ENCODE results near the gene UBE2L3. TPM values are rescaled to one million over a fixed set of nuclear protein-coding genes. Genes with fewer than 3 reads are reported as not detected.

UBE2L3 gene
- total RNA-seq, 2 experiments from 2014 or later, result 18.7 TPM

- no peak overlapping the region for H3K27ac ChIP-seq (ENCODE audit: low read depth in 1 of 2, low read length in 2 of 2)
- H3K36me3 ChIP-seq (ENCODE audit: insufficient read depth, low read length), result peaks cover 22% of the 10 kb centered on the region
- Mint-ChIP-seq H3K27me3 (no peaks in the 10 kb centered on the region), H3K27ac (peak overlapping the region; percentile 92), H3K36me3 (ENCODE audit: low read depth) (peaks cover 35% of the 10 kb centered on the region), H3K9me3 (no peaks in the 10 kb centered on the region), H3K4me3 (peak overlapping the region; percentile 99), H3K4me1 (ENCODE audit: low read depth) (peaks cover 32% of the 10 kb centered on the region)
- ATAC-seq (ENCODE audit: poor library complexity), result no peak
- DNase-seq, result no peak
- peak overlapping the region; percentile 95 for H3K4me3 ChIP-seq (ENCODE audit: low read length)
- intact Hi-C loops (cut with DNase I, micrococcal nuclease), result loop anchor here in 1 of 2 experiments (2.0 kb wide), 1 partner anchor 66 kb away; no protein-coding TSS in a partner anchor
- H3K27me3 ChIP-seq (ENCODE audit: control insufficient read depth in 1 of 2, insufficient read depth in 2 of 2, low read length in 2 of 2), result no peaks in the 10 kb centered on the region
- POLR2A ChIA-PET, result interaction anchor here (1.5 kb wide), 1 partner anchor 25 kb away, joined by 5 read pairs; the partner anchor contains the start of gene SDF2L1
- H3K4me1 ChIP-seq (ENCODE audit: insufficient read depth, low read length), result peaks cover 30% of the 10 kb centered on the region
- no peak for TF ChIP-seq CTCF (IDR thresholded peaks at IDR 0.05)
- no peaks in the 10 kb centered on the region for H3K9me3 ChIP-seq (ENCODE audit: control insufficient read depth in 1 of 2, insufficient read depth in 1 of 2, low read length in 2 of 2)
- CTCF ChIA-PET, result interaction anchor here (0.7 kb wide), 2 partner anchors 24 to 39 kb away, joined by 3 to 4 read pairs; no protein-coding TSS in a partner anchor
Observed at GRCh38 chr22:21666786-21667185, 99.3 kb downstream of the UBE2L3 start.

- Mint-ChIP-seq H3K27ac (no peak overlapping the region), H3K36me3 (ENCODE audit: low read depth) (peaks cover 57% of the 10 kb centered on the region), H3K27me3 (no peaks in the 10 kb centered on the region), H3K4me3 (peak overlapping the region; percentile 58), H3K9me3 (no peaks in the 10 kb centered on the region), H3K4me1 (ENCODE audit: low read depth) (peaks cover 32% of the 10 kb centered on the region)
- no peaks in the 10 kb centered on the region for H3K9me3 ChIP-seq (ENCODE audit: control insufficient read depth in 1 of 2, insufficient read depth in 1 of 2, low read length in 2 of 2)
- H3K4me1 ChIP-seq (ENCODE audit: insufficient read depth, low read length), result peaks cover 30% of the 10 kb centered on the region
- ChIA-PET CTCF (no interaction called here), POLR2A (no interaction called here)
- H3K27ac ChIP-seq (ENCODE audit: low read depth in 1 of 2, low read length in 2 of 2), result no peak overlapping the region
- ATAC-seq (ENCODE audit: poor library complexity), result no peak
- intact Hi-C loops (cut with DNase I, micrococcal nuclease), result no loop called here
- DNase-seq, result no peak
- H3K36me3 ChIP-seq (ENCODE audit: insufficient read depth, low read length), result peaks cover 44% of the 10 kb centered on the region
- H3K27me3 ChIP-seq (ENCODE audit: control insufficient read depth in 1 of 2, insufficient read depth in 2 of 2, low read length in 2 of 2), result no peaks in the 10 kb centered on the region
- no peak overlapping the region for H3K4me3 ChIP-seq (ENCODE audit: low read length)
- no peak for TF ChIP-seq CTCF (IDR thresholded peaks at IDR 0.05)
Observed at GRCh38 chr22:21669026-21669425, 101.5 kb downstream of the UBE2L3 start.

GRCh38 chr22:21672107-21672629 lies 104.7 kb downstream of the UBE2L3 start:
- Mint-ChIP-seq H3K4me3 (no peak overlapping the region), H3K27ac (no peak overlapping the region), H3K36me3 (ENCODE audit: low read depth) (peaks cover 76% of the 10 kb centered on the region), H3K9me3 (no peaks in the 10 kb centered on the region), H3K4me1 (ENCODE audit: low read depth) (peaks cover 16% of the 10 kb centered on the region), H3K27me3 (no peaks in the 10 kb centered on the region)
- no peak for DNase-seq
- Histone ChIP-seq H3K9me3 (ENCODE audit: control insufficient read depth in 1 of 2, insufficient read depth in 1 of 2, low read length in 2 of 2) (no peaks in the 10 kb centered on the region), H3K27me3 (ENCODE audit: control insufficient read depth in 1 of 2, insufficient read depth in 2 of 2, low read length in 2 of 2) (no peaks in the 10 kb centered on the region), H3K27ac (ENCODE audit: low read depth in 1 of 2, low read length in 2 of 2) (no peak overlapping the region), H3K4me1 (ENCODE audit: insufficient read depth, low read length) (peaks cover 13% of the 10 kb centered on the region), H3K4me3 (ENCODE audit: low read length) (no peak overlapping the region), H3K36me3 (ENCODE audit: insufficient read depth, low read length) (peaks cover 65% of the 10 kb centered on the region)
- TF ChIP-seq CTCF (IDR thresholded peaks at IDR 0.05), result no peak
- CTCF ChIA-PET, result no interaction called here
- POLR2A ChIA-PET, result no interaction called here
- intact Hi-C loops (cut with DNase I, micrococcal nuclease), result no loop called here
- ATAC-seq (ENCODE audit: poor library complexity), result no peak

Small RNA genes lying within 50 kb of the gene (microRNA-seq; reads per million reads assigned to microRNA genes)
- 157 reads per million, percentile 69 among the genes with 10 or more reads in this experiment for gene MIR130B (ENCODE audit: borderline microRNAs expressed, borderline replicate concordance)
- gene MIR301B (ENCODE audit: borderline microRNAs expressed, borderline replicate concordance), result not detected

Other genes starting within 250 kb of the UBE2L3 start
- under 1 TPM; 0.11 to 0.36 TPM for gene RIMBP3B, start 184.0 kb upstream of the UBE2L3 start, total RNA-seq
- gene HIC2, start 150.3 kb upstream of the UBE2L3 start, total RNA-seq, result 10 to 100 TPM in 1 of 2 experiments, 1 to 10 TPM in 1; 10.0 TPM
- 1 to 10 TPM; 3.9 to 4.3 TPM for gene TMEM191C, start 100.3 kb upstream of the UBE2L3 start, total RNA-seq
- under 1 TPM in 1 of 2 experiments, not detected in 1; 0.14 TPM for gene RIMBP3C, start 16.3 kb upstream of the UBE2L3 start, total RNA-seq
- gene YDJC, start 62.3 kb downstream of the UBE2L3 start, total RNA-seq, result 10 to 100 TPM; 23.9 to 25.2 TPM
- under 1 TPM; 0.14 to 0.20 TPM for gene CCDC116, start 65.0 kb downstream of the UBE2L3 start, total RNA-seq
- 10 to 100 TPM; 20.0 to 21.2 TPM for gene SDF2L1, start 74.6 kb downstream of the UBE2L3 start, total RNA-seq
- 10 to 100 TPM; 43.8 to 46.2 TPM for gene PPIL2, start 98.3 kb downstream of the UBE2L3 start, total RNA-seq
- gene YPEL1, start 168.1 kb downstream of the UBE2L3 start, total RNA-seq, result 1 to 10 TPM; 2.3 to 2.6 TPM

Measured in CD4-positive, alpha-beta T cell (primary cell).